ENCODE measurements around the gene MKNK2. TPM values are rescaled to one million over a fixed set of nuclear protein-coding genes. Genes with fewer than 3 reads are reported as not detected.

Gene MKNK2
- total and polyA plus RNA-seq, 2 of the 13 experiments (the other 11 are each of a cell fraction or from before 2014, with no cell fraction given), result 44.9 to 112 TPM

- peak; percentile 32; the same call in 1 of the 2 replicates for TF ChIP-seq HOMEZ (CRISPR knock-in tag; IDR thresholded peaks at IDR 0.05; ENCODE audit: low read depth)
- no peak for TF ChIP-seq TFDP2 (CRISPR knock-in tag; IDR thresholded peaks at IDR 0.05)
- no peak for TF ChIP-seq SOX6 (IDR thresholded peaks at IDR 0.05)
- TF ChIP-seq SOX6 (CRISPR knock-in tag; IDR thresholded peaks at IDR 0.05), result no peak; the same call in 1 of the 2 replicates
- TF ChIP-seq ZIK1 (CRISPR knock-in tag; IDR thresholded peaks at IDR 0.05; ENCODE audit: borderline replicate concordance, low read depth), result peak; percentile 31; the same call in 1 of the 2 replicates
- TF ChIP-seq ZBTB49 (CRISPR knock-in tag; IDR thresholded peaks at IDR 0.05; ENCODE audit: borderline replicate concordance), result no peak; the same call in 1 of the 2 replicates
- no peak; the same call in 1 of the 2 replicates for TF ChIP-seq ZNF263 (CRISPR knock-in tag; IDR thresholded peaks at IDR 0.05)
- TF ChIP-seq U2AF1 (optimal IDR thresholded peaks at IDR 0.05; ENCODE audit: low read depth, low read length), result peak; percentile 63
- 0 out of 2 replicates have a peak, but pooled peaks have one; percentile 66 for TF ChIP-seq ZNF3 (CRISPR knock-in tag; IDR thresholded peaks at IDR 0.05)
- TF ChIP-seq SAFB2 (CRISPR knock-in tag; IDR thresholded peaks at IDR 0.05; ENCODE audit: borderline replicate concordance, low read depth), result peak; percentile 87; the same call in 1 of the 2 replicates
- TF ChIP-seq IRF1 (CRISPR knock-in tag; IDR thresholded peaks at IDR 0.05; ENCODE audit: low read depth), result no peak
- no peak; the same call in 1 of the 2 replicates for TF ChIP-seq ZBTB33 (CRISPR knock-in tag; IDR thresholded peaks at IDR 0.05)
- peak; percentile 89 for TF ChIP-seq ARNT2 (CRISPR knock-in tag; IDR thresholded peaks at IDR 0.05; ENCODE audit: low read depth)
- TF ChIP-seq ZNF224 (CRISPR knock-in tag; IDR thresholded peaks at IDR 0.05), result 0 out of 2 replicates have a peak, but pooled peaks have one; percentile 46
- peak; percentile 70; the same call in 1 of the 2 replicates for TF ChIP-seq ZNF747 (CRISPR knock-in tag; IDR thresholded peaks at IDR 0.05; ENCODE audit: borderline replicate concordance)
- TF ChIP-seq ZMYM3 (CRISPR knock-in tag; IDR thresholded peaks at IDR 0.05), result peak; percentile 100
- 0 out of 2 replicates have a peak, but pooled peaks have one; percentile 25 for TF ChIP-seq ZNF256 (CRISPR knock-in tag; conservative IDR thresholded peaks at IDR 0.05)
- peak; percentile 71; the same call in 1 of the 2 replicates for TF ChIP-seq ZBTB20 (CRISPR knock-in tag; IDR thresholded peaks at IDR 0.05; ENCODE audit: borderline replicate concordance, low read depth)
Observed at GRCh38 chr19:2050991-2051772, at the start of gene MKNK2 (continued).

Data from HepG2 (cell line).